Prostate gland (tissue), 2 donors: ENCODE data around the gene ARHGEF12. TPM values are rescaled to one million over a fixed set of nuclear protein-coding genes. Genes with fewer than 3 reads are reported as not detected.
A peak's percentile ranks its signal among the peaks of the same experiment; 100 is the strongest.

Source experiments
- DNase-seq: peaks from one replicate; pipeline ENCODE4 v3.0.0-alpha.2; 2019; ENCODE audit warnings: low spot score
- H3K27ac ChIP-seq, 2 donors: fragments of 200-600 bp; sonication (generic); 2 replicates each; pipeline ENCODE4 v1.5.1; 2017 to 2019
- H3K27me3 ChIP-seq: fragments of 200-600 bp; sonication (generic); replicated peaks from 2 replicates; pipeline ENCODE4 v1.5.1; 2019; ENCODE audit not compliant: insufficient read depth
- H3K36me3 ChIP-seq, 2 donors: fragments of 200-600 bp; sonication (generic); 1 replicate in 1 of 2; 2 replicates in 1 of 2; pipeline versions ENCODE4 v1.5.1 to v1.8.1; 2017 to 2019
- H3K4me1 ChIP-seq: fragments of 200-600 bp; sonication (generic); replicated peaks from 2 replicates; pipeline ENCODE4 v1.5.1; 2019
- H3K4me3 ChIP-seq, 2 donors: fragments of 200-600 bp; sonication (generic); 2 replicates each; pipeline ENCODE4 v1.5.1; 2017 to 2019
- H3K9me3 ChIP-seq: fragments of 200-600 bp; sonication (generic); 2 replicates; pipeline ENCODE4 v1.5.1; 2017
- POLR2A ChIP-seq: fragments of 450-650 bp; IDR thresholded peaks from one replicate; pipeline ENCODE4 v1.6.1; 2016; ENCODE audit warnings: antibody characterized with exemption, mild to moderate bottlenecking
- POLR2AphosphoS5 ChIP-seq: sonication (generic); formaldehyde crosslinking; IDR thresholded peaks from one replicate; pipeline ENCODE4 v1.6.1; 2017; ENCODE audit warnings: antibody characterized with exemption
- WGBS: methylation state at CpG from one replicate; pipeline ENCODE4 v1.1.5; 2018; 5-methylcytosine and 5-hydroxymethylcytosine counted together
- intact Hi-C: fragments of 100-400 bp; cut with DNase I; formaldehyde crosslinking; loops from one replicate; pipeline ENCODE4 v1.14.2; 2022
- total RNA-seq, 2 donors: library from RNA; depleted of rRNA; stranded (reverse); fragments of >200 nt; gene quantifications; one replicate each; pipeline ENCODE4 v1.1.0, GENCODE V29; 2016
- TF ChIP-seq, protein P1 (sequence below), 4 experiments: fragments of 200-600 bp in 2 of 4; fragments of 450-650 bp in 2 of 4; sonication (generic) in 2 of 4; IDR thresholded peaks; 1 replicate in 3 of 4; 2 replicates in 1 of 4; pipeline ENCODE4 v1.5.1; 2016 to 2019; ENCODE audit warnings: antibody characterized with exemption in 4 of 4, mild to moderate bottlenecking in 2 of 4, moderate library complexity in 2 of 4

The ARHGEF12 gene
- total RNA-seq, 2 donors from 2014 or later, result 86.2 to 96.5 TPM

DNA sequence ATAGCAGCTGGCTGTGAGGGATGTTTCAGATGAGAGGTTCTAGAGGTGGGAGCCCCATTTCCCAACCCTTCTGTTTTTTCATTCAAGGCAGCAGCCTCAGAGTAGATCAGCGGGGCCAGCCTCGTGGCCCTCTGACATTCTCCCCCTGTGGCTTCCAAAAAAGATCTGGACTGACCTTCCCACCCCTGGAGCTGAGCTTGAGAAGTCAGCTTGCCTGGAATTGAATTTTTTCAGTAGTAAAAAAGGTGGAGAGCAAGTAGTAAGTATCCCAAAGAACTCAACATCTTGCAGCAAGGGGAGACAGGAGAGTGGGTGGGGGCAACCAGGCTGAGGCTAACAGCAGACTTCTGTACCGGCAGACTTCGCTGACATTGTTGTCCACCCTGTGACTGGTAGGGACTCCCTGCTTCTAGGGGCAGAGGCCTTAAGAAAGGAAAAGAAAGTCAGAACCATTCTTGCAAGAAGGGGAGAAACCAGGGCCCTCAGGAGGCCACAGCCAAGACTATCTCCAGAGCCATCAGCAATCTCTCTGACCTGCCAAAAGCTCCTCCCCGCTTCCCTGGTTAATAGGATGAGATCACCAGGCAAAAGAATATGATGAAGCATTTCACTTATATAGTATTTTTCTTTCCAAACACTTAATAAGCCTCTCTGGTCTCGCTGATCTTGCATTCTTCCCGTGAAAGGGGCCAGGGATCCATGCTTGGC lies 173.3 kb downstream of the ARHGEF12 start:
- no peak for DNase-seq
- TF ChIP-seq, protein P1, sequence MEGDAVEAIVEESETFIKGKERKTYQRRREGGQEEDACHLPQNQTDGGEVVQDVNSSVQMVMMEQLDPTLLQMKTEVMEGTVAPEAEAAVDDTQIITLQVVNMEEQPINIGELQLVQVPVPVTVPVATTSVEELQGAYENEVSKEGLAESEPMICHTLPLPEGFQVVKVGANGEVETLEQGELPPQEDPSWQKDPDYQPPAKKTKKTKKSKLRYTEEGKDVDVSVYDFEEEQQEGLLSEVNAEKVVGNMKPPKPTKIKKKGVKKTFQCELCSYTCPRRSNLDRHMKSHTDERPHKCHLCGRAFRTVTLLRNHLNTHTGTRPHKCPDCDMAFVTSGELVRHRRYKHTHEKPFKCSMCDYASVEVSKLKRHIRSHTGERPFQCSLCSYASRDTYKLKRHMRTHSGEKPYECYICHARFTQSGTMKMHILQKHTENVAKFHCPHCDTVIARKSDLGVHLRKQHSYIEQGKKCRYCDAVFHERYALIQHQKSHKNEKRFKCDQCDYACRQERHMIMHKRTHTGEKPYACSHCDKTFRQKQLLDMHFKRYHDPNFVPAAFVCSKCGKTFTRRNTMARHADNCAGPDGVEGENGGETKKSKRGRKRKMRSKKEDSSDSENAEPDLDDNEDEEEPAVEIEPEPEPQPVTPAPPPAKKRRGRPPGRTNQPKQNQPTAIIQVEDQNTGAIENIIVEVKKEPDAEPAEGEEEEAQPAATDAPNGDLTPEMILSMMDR (IDR thresholded peaks at IDR 0.05), result no peak
- Histone ChIP-seq H3K4me3 (no peak overlapping the region), H3K36me3 (no peaks in the 10 kb centered on the region), H3K4me1 (no peaks in the 10 kb centered on the region), H3K27me3 (peaks cover 2% of the 10 kb centered on the region), H3K27ac (no peak overlapping the region), H3K9me3 (no peaks in the 10 kb centered on the region)
- 87% methylated on average over 7 of the region's 7 CpGs for WGBS
- intact Hi-C loops, result loop anchor here (2.0 to 5.0 kb wide), 5 partner anchors 175 to 683 kb away; no protein-coding TSS in a partner anchor

DNA sequence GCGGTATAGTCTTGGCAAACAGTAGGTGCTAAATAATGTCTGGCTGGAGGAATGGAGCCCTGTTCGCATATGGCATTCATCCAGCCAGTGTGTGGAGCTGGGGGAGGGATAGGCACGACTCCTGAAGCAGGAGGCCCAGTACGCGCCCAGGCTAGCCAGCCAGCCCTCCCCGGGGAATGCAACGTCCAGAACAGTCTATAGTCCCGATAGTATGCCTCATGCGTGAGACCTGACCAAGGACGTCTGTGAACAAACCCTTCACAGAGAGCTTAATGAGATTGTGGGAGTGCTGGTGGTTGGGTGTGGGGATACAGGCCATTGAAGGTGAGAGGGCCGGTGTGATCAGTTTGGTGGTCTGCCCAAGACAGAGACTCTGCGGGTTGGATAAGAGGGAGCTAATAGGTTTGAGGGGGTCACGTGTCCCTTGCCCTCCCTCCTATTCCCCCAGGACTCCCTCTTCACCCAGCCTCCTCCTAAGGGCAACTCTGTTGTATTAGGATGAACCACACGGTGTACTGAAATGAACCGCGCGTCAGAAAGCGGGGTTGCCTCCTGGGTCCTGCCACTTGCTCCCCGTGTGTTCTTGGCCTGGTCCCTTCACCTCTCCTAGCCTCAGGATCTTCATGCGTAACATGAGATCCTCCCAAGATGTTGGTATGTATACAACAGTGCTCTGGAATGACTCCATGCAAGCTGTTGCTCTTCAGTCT lies 174.3 kb downstream of the ARHGEF12 start:
- intact Hi-C loops, result loop anchor here (2.0 to 5.0 kb wide), 5 partner anchors 174 to 682 kb away; no protein-coding TSS in a partner anchor
- WGBS, result 65% methylated on average over 20 of the region's 20 CpGs
- no peaks in the 10 kb centered on the region for H3K9me3 ChIP-seq
- H3K36me3 ChIP-seq, result no peaks in the 10 kb centered on the region
- H3K27me3 ChIP-seq, result peaks cover 2% of the 10 kb centered on the region
- H3K27ac ChIP-seq, result no peak overlapping the region
- no peak overlapping the region for H3K4me3 ChIP-seq
- DNase-seq, result no peak
- TF ChIP-seq, protein P1 (IDR thresholded peaks at IDR 0.05), result no peak
- TF ChIP-seq POLR2A, result no peak
- TF ChIP-seq POLR2AphosphoS5, result no peak
- H3K4me1 ChIP-seq, result no peaks in the 10 kb centered on the region

DNA sequence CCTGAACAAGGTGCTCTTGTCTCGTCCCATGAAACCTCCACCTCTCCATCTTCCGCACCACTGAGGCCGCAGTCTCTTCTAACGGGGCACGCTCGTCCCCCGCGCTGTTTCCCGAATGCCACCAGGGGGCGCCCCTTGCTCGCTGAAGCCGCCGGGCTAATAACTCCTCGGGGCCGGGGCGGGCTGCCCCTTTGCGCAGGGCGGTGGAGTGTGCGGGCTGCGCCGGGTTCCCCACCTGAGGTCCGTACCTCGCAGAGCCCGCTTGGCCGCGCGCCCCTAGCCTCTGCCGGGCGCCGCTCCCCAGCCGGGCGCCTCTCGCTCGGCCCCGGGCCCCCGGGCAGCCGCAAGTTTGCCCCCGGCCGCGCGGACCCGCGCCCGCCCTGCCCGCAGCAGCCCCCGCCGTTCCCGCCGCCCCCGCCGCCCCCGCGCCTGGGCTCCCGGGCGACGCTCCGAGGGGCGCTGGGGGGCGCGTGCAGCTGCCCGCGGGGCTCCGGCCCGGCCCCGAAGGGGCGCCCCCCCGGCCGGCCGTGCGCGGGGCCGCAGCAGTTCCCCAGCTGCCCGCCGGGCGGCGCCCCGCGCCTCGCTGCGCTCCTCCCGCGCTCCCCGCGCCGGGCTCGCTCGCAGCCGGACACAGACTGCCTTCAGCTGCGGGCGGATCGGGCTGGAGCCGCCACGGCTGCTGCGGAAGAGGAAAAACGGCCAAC lies 175.1 kb downstream of the ARHGEF12 start, which contains the start of gene GRIK4:
Gene GRIK4, plus strand, starts transcription at position 633 of the 704 bp plus-strand sequence. CDS start 148,571 bp downstream, outside the sequence.
- Histone ChIP-seq H3K9me3 (no peaks in the 10 kb centered on the region), H3K4me1 (no peaks in the 10 kb centered on the region), H3K36me3 (no peaks in the 10 kb centered on the region), H3K27me3 (peaks cover 2% of the 10 kb centered on the region), H3K27ac (no peak within 1 kb of the TSS), H3K4me3 (peak within 1 kb of the TSS; percentile 34 to 42)
- WGBS, result 1% methylated on average over 24 of the region's 95 CpGs
- intact Hi-C loops, result loop anchor here (2.0 to 5.0 kb wide), 5 partner anchors 174 to 681 kb away; no protein-coding TSS in a partner anchor
- DNase-seq, result peak; percentile 80
- TF ChIP-seq, protein P1 (IDR thresholded peaks at IDR 0.05), result peak; percentile 91 to 96 (median 94)
- TF ChIP-seq POLR2A, result no peak
- peak; percentile 39 for TF ChIP-seq POLR2AphosphoS5

DNA sequence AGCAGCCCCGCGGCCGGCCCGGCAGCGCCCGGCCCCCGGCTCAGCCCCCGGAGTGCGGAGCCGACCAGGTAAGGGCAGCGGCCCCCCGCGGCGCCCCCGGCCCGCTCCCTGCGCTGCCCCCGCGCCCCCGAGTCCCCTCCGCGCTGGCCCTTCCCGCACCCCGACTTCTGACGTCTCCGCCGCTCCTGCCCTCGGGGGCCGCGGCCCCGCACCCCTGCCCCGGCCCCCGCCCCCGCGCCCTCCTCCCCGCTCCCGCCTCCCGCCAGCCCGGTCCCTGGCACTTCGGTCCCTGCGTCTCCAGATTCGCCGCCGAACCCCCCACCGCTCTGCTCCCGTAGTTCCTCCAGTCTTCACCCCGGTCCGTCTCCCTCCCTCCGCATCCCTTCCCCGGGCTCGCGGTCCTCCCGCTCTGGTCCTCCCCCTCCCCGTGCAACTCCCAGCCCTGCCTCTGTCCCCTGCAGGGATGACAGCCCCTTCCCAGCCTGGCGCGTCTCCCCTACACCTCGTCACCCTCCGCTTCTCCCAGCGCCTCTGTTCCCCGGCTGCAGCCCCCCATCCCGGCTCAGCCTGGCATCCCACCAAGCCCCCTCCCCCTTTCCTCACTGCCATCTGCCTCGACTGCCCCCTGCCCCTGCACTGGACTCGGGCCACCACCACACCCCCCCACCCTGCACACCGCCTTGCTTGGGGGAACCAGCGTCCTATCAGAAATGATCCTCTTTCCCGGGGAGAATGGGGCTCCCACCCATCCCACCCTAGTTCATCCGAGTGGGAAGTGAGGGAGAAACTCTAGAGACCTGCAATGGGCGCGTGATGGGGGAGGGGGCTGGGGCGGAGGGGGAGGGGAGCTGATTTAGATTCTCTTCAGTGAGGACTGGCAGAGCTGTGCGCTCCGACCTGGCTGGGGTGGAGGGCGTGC lies 175.9 kb downstream of the ARHGEF12 start:
- intact Hi-C loops, result loop anchor here (2.0 to 5.0 kb wide), 5 partner anchors 173 to 680 kb away; no protein-coding TSS in a partner anchor
- Histone ChIP-seq H3K27ac (no peak overlapping the region), H3K27me3 (peaks cover 2% of the 10 kb centered on the region), H3K9me3 (no peaks in the 10 kb centered on the region), H3K36me3 (no peaks in the 10 kb centered on the region), H3K4me3 (peak overlapping the region; percentile 34 to 42), H3K4me1 (no peaks in the 10 kb centered on the region)
- WGBS, result 14% methylated on average over 71 of the region's 73 CpGs
- TF ChIP-seq POLR2A (no peak), POLR2AphosphoS5 (no peak)
- TF ChIP-seq, protein P1 (IDR thresholded peaks at IDR 0.05), result no peak
- DNase-seq, result no peak
